HG03045 (cell line): ENCODE results near the gene GAGE10.
"Not testable (repeated sequence)": the region's sequence is repeated elsewhere in the genome, so short reads cannot be mapped to it uniquely, and the experiment has no call there.

ENCODE experiments used
- ATAC-seq: cut with Tn5 transposase; IDR thresholded peaks from one replicate; pipeline ENCODE4 v1.9.1; 2021; ENCODE audit warnings: mild to moderate bottlenecking, moderate library complexity; ENCODE audit not compliant: unreplicated experiment

GAGE10 gene

DNA sequence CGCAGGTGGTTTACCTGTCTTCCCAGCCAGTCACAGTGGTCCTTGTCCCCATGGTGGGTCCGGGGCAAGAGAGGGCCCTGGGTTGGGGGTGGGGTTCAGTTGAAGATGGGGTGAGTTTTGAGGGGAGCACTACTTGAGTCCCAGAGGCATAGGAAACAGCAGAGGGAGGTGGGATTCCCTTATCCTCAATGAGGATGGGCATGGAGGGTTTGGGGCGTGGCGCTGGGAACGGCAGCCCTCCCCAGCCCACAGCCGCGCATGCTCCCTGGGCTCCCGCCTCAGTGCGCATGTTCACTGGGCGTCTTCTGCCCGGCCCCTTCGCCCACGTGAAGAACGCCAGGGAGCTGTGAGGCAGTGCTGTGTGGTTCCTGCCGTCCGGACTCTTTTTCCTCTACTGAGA is 18.3 kb downstream of the GAGE10 start, which contains the start of gene GAGE12J:
Gene GAGE12J, plus strand, starts transcription at position 301 of the 400 bp plus-strand sequence. CDS start 1,157 bp downstream, outside the sequence.
- not testable (repeated sequence) for ATAC-seq

DNA sequence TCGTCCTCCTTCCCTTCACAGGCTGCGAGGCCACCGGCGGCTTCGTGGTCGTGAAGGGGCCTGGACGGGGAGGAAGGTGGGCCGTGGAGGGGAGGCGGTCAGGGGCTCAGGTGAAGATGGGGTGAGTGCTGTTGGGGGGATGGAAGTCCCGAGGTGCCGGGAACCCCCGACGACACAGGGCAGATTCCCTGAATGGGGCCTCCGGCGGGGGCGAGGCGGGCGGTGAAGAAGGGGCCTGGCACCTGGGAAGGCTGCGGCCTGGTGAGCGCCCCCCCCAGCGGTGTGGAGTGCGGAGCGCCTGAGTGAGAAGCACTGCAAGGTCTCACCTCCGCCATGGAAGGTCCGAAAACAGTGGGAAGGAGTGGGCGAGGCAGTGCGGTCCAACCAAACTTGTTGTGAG is 18.8 kb downstream of the GAGE10 start:
- not testable (repeated sequence) for ATAC-seq

DNA sequence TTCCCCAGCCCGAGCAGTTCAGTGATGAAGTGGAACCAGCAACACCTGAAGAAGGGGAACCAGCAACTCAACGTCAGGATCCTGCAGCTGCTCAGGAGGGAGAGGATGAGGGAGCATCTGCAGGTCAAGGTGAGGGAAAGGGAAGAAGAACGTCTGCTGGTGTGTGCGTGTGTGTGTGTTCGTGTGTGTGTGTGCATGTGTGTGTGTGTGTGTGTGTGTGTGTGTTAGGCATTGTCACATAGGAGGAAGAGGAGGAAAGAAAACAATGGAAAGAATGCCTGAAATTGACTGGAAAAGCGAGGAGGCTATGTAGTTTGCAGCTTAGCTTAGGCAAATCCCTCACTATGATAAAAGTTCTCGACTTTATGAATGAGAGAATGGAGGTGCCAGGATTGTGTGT is 20.3 kb downstream of the GAGE10 start:
- ATAC-seq: not testable (repeated sequence)

DNA sequence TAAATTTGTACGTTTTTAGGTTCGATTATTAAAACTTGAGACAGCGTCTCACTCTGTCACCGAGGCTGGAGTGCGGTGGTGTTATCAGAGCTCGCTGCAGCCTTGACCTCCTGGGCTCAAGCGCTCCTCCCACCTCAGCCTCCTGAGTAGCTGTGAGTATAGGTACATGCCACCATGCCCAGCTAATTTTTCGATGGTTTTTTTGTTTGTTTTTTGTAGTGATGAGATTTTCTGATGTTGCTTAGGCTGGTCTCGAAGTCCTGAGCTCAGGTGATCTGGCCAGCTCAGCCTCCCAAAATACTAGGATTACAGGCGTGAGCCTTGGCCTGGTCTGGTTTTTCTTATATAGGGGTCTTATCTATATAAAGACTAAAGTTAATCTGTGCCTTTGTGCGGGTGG is 27.0 kb downstream of the GAGE10 start:
- ATAC-seq: not testable (repeated sequence)

DNA sequence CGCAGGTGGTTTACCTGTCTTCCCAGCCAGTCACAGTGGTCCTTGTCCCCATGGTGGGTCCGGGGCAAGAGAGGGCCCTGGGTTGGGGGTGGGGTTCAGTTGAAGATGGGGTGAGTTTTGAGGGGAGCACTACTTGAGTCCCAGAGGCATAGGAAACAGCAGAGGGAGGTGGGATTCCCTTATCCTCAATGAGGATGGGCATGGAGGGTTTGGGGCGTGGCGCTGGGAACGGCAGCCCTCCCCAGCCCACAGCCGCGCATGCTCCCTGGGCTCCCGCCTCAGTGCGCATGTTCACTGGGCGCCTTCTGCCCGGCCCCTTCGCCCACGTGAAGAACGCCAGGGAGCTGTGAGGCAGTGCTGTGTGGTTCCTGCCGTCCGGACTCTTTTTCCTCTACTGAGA is 27.8 kb downstream of the GAGE10 start, which contains the start of gene GAGE13:
Gene GAGE13, plus strand, starts transcription at position 301 of the 400 bp plus-strand sequence. CDS start 1,156 bp downstream, outside the sequence.
- ATAC-seq: not testable (repeated sequence)

DNA sequence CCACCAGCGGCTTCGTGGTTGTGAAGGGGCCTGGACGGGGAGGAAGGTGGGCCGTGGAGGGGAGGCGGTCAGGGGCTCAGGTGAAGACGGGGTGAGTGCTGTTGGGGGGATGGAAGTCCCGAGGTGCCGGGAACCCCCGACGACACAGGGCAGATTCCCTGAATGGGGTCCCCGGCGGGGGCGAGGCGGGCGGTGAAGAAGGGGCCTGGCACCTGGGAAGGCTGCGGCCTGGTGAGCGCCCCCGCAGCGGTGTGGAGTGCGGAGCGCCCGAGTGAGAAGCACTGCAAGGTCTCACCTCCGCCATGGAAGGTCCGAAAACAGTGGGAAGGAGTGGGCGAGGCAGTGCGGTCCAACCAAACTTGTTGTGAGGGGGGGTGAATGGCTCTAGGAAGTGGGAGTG is 28.4 kb downstream of the GAGE10 start:
- not testable (repeated sequence) for ATAC-seq

DNA sequence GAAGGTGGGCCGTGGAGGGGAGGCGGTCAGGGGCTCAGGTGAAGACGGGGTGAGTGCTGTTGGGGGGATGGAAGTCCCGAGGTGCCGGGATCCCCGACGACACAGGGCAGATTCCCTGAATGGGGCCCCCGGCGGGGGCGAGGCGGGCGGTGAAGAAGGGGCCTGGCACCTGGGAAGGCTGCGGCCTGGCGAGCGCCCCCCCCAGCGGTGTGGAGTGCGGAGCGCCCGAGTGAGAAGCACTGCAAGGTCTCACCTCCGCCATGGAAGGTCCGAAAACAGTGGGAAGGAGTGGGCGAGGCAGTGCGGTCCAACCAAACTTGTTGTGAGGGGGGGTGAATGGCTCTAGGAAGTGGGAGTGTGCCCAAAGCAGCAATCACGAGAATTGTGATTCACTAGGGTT is 38.0 kb downstream of the GAGE10 start:
- not testable (repeated sequence) for ATAC-seq

DNA sequence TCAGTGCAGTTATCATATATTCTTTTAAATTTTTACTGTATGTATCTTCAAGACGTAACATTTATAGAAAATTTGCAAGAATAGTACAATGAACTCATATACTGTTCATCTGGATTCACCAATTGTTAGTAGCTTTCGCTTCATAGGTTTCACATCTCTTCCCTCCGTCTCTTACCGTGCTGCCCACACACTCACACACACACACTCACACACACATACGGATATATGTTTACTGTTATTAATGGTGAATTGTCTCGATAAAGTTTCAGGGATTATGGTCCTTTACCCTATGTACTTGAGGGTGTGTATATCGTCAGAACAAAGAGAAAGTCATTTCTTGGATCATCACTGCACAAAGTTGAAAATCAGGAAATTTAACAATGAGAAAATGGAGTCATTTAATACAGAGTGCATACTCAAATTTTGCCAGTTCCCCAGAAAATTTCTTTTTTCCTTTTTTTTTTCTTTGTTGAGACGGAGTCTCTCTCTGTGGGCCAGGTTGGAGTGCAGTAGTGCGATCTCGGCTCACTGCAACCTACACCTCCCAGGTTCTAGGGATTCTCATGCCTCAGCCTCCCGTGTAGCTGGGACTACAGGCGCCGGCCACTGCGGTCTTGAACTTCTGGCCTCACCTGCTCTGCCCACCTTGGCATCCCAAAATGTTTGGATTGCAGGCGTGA is 41.2 kb downstream of the GAGE10 start:
- ATAC-seq: not testable (repeated sequence)

DNA sequence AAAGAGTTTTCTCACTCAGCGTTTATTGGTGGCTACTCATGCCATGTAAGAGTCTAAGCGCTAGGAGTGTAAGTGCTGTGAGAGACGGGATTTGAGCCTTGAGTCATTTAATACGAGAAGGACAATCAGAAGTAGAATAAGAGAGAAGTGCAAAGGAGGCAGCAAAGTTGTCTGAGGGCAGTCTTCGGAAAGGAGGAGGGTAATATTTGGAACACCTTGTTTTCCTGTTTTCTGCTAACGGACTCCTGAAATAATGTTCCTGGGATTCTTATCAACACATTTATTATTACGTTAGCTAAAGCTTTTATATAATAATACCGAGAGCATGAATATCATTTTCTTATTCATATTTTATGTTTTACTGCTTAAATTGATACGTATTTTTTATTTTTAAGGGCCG is 42.0 kb downstream of the GAGE10 start:
- ATAC-seq: not testable (repeated sequence)

DNA sequence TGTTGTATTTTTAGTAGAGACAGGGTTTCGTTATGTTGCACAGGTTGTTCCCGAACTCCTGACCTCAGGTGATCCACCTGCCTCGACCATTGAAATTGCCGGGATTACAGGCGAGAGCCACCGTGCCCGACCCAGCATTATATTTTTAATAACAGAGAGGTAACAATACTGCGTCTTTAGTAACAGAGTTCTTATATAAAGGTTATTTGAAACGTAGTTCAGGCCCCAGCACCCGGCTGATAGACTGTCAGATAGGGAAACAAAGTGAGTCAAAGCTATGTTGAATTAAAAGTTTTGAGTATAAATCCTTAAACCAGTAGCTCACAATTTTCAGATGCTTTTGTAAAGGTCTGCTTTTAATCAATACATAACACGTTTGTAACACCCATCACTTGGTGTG is 42.7 kb downstream of the GAGE10 start:
- not testable (repeated sequence) for ATAC-seq
